ENCODE results near the gene ACAP1.
"Not testable (repeated sequence)": the region's sequence is repeated elsewhere in the genome, so short reads cannot be mapped to it uniquely, and the experiment has no call there.

DNA sequence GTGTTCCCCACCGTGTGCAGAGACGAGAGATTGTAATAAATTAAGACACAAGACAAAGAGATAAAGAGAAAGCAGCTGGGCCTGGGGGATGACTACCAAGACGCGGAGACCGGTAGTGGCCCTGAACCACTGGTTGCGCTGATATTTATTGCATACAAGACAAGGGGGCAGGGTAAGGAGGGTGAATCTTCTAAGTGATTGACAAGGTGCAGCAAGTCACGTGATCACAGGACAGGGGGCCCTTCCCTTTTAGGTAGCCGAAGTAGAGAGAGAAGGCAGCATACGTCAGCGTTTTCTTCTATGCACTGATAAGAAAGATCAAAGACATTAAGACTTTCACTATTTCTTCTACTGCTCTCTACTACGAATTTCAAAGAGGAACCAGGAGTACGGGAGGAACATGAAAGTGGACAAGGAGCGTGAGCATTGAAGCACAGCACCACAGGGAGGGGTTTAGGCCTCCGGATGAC lies 3.7 kb upstream of the ACAP1 start:
- not testable (repeated sequence) for TF ChIP-seq POLR2A (IDR thresholded peaks at IDR 0.05; ENCODE audit: low read length); GATA1 (IDR thresholded peaks at IDR 0.05; ENCODE audit: low read depth, low read length)

Data from erythroblast (primary cell).